ENCODE results near the gene HOMER2.

Gene HOMER2

DNA sequence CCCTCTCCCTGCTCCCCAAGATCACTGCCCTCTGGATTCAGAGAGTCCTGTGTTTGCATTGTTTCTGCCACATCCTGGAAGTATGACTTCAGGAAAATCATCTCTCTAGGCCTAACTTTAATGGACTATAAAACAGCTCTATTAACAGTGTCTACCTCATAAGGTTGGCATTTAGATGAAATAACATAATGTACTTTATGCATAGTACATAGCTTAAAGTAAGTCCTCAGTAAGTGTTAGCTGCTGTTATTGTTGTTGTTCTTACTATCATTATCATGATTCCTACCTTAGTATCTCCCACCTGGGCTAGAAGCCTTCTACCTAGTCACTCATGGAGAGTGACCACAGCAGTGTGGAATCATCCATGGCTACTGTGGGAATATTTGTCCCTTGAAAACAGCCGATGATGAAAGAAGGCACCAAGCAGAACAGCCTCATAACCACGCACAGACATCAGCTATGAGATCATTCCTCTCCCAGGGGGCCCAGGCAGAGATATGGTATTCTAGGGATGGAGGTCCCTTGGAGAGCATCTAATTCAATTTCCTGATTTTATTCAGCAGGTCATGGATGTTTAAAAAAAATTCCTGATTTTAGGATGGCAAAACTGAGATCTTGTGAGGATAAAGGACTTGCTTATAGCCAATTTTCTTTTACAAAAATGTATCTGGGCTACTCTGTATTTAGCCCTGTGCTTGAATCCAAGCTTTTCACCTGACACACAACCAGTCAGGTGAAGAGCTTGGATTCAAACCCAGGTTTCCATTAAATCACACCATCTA, 148.5 kb downstream of the HOMER2 start:
- Histone ChIP-seq H3K36me3 (ENCODE audit: insufficient read depth, low read depth, low read length) (no peaks in the 10 kb centered on the region), H3K27ac (ENCODE audit: low read length) (no peak overlapping the region), H3K4me3 (ENCODE audit: low read length) (no peak overlapping the region), H3K4me1 (ENCODE audit: insufficient read depth, low read length) (0 out of 2 replicates have a peak, but pooled peaks cover 2% of the 10 kb centered on the region), H3K9me3 (ENCODE audit: insufficient read depth, low read depth, low read length) (no peaks in the 10 kb centered on the region), H3K9ac (ENCODE audit: low read depth, low read length) (no peak overlapping the region), H3K27me3 (ENCODE audit: insufficient read depth, low read length) (peaks cover 46% of the 10 kb centered on the region)

DNA sequence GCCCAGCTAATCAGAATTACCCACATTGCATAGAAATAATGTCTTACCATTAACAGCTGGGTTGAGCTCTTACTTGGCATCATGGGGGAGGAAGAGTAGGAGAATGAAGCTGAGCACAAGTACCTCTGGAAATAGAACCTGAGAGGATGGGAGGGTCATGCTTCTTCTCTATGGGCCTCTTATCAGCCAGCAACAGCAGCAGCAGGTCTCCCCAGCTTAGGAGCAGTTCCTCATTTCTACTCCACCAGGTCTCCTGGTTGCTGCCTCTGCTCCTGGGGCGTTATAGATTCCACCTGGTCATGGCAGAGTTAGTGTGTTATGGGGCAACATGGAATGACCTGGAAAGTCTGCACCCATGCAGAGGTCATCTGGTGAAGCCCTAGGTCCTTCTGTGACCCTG, 150.0 kb downstream of the HOMER2 start:
- Histone ChIP-seq H3K36me3 (ENCODE audit: insufficient read depth, low read depth, low read length) (no peaks in the 10 kb centered on the region), H3K9ac (ENCODE audit: low read depth, low read length) (no peak overlapping the region), H3K9me3 (ENCODE audit: insufficient read depth, low read depth, low read length) (no peaks in the 10 kb centered on the region), H3K4me3 (ENCODE audit: low read length) (no peak overlapping the region), H3K4me1 (ENCODE audit: insufficient read depth, low read length) (no peaks in the 10 kb centered on the region), H3K27ac (ENCODE audit: low read length) (no peak overlapping the region), H3K27me3 (ENCODE audit: insufficient read depth, low read length) (peaks cover 46% of the 10 kb centered on the region)

DNA sequence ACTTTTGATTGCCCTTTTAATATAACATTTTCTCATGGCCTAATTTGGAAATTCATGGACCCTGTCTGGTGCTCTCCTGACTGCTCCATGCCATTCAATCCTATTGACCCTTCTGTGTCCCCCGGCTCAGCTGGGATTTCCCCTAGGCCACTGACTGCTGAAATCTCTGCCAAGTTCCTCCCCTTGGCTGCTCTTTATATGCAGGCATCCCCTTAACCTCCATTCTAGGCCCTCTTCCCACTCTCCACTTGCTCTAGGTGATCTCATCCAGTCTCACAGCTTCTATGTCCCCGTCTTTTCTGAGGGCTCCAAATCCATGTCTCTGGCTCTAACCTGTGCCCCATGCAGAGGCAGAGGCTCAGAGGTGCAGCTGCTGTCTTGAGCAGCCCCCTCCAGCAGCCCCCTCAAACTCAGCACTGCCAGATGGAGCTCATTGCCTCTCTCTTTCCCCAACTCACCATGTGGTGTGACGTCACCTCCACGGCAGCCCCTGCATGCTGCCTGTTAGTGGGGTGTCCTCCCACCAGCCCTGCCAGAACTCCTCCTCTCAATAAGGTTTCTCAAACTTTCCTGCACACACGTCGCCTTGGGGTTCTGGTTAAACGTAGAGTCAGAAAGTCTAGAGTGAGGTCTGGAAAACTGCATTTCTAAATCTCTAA, 153.2 kb downstream of the HOMER2 start:
- H3K9me3 ChIP-seq (ENCODE audit: insufficient read depth, low read depth, low read length), result no peaks in the 10 kb centered on the region
- H3K27ac ChIP-seq (ENCODE audit: low read length), result no peak overlapping the region
- H3K9ac ChIP-seq (ENCODE audit: low read depth, low read length), result no peak overlapping the region
- H3K36me3 ChIP-seq (ENCODE audit: insufficient read depth, low read depth, low read length), result no peaks in the 10 kb centered on the region
- H3K4me3 ChIP-seq (ENCODE audit: low read length), result no peak overlapping the region
- H3K4me1 ChIP-seq (ENCODE audit: insufficient read depth, low read length), result no peaks in the 10 kb centered on the region
- peaks cover 42% of the 10 kb centered on the region for H3K27me3 ChIP-seq (ENCODE audit: insufficient read depth, low read length)

All from iPS-20b (cell line).